ENCODE results near the gene EFCAB6. TPM values are rescaled to one million over a fixed set of nuclear protein-coding genes. Genes with fewer than 3 reads are reported as not detected.

The EFCAB6 gene
- total RNA-seq, 4 donors from 2014 or later, result 1.1 to 3.8 (median 2.7) TPM

- Histone ChIP-seq H3K9me3 (peaks cover 0 to 5% (median 0%) of the 10 kb centered on the region in 3 donors), H3K27me3 (peaks cover 8% of the 10 kb centered on the region), H3K27ac (no peak overlapping the region), H3K36me3 (peaks cover 0 to 13% of the 10 kb centered on the region in 2 donors), H3K4me3 (no peak overlapping the region), H3K4me1 (no peaks in the 10 kb centered on the region)
- ATAC-seq, result no peak
- TF ChIP-seq POLR2AphosphoS5 (IDR thresholded peaks at IDR 0.05), result no peak
- TF ChIP-seq POLR2A (IDR thresholded peaks at IDR 0.05), result no peak
- no peak for TF ChIP-seq CTCF (IDR thresholded peaks at IDR 0.05)
- TF ChIP-seq EP300 (IDR thresholded peaks at IDR 0.05), result no peak
- WGBS, 2 donors (ENCODE audit: low coverage in 1 of 2), result 33 to 40% methylated on average over 1 of the region's 4 CpGs
These were observed 280.5 kb downstream of the EFCAB6 start for GRCh38 chr22:43531651-43532050.

GRCh38 chr22:43530349-43531201 is 281.5 kb downstream of the EFCAB6 start:
- Histone ChIP-seq H3K27me3 (peaks cover 19% of the 10 kb centered on the region), H3K9me3 (peaks cover 0 to 3% (median 0%) of the 10 kb centered on the region in 3 donors), H3K4me3 (no peak overlapping the region), H3K27ac (no peak overlapping the region), H3K4me1 (no peaks in the 10 kb centered on the region), H3K36me3 (peaks cover 0 to 9% of the 10 kb centered on the region in 2 donors)
- ATAC-seq, result no peak
- WGBS, 2 donors (ENCODE audit: low coverage in 1 of 2), result 70 to 100% methylated on average over 1 to 2 of the region's 34 CpGs
- TF ChIP-seq POLR2A (IDR thresholded peaks at IDR 0.05), result no peak
- TF ChIP-seq POLR2AphosphoS5 (IDR thresholded peaks at IDR 0.05), result no peak
- no peak for TF ChIP-seq CTCF (IDR thresholded peaks at IDR 0.05)
- TF ChIP-seq EP300 (IDR thresholded peaks at IDR 0.05), result no peak

- 93 to 95% methylated on average over 2 to 7 of the region's 9 CpGs for WGBS, 2 donors (ENCODE audit: low coverage in 1 of 2)
- Histone ChIP-seq H3K27me3 (peaks cover 22% of the 10 kb centered on the region), H3K27ac (no peak overlapping the region), H3K36me3 (peaks cover 0 to 9% of the 10 kb centered on the region in 2 donors), H3K9me3 (peaks cover 0 to 3% (median 0%) of the 10 kb centered on the region in 3 donors), H3K4me3 (no peak overlapping the region), H3K4me1 (no peaks in the 10 kb centered on the region)
- TF ChIP-seq POLR2A (IDR thresholded peaks at IDR 0.05), result no peak
- TF ChIP-seq CTCF (IDR thresholded peaks at IDR 0.05), result no peak
- no peak for TF ChIP-seq EP300 (IDR thresholded peaks at IDR 0.05)
- no peak for TF ChIP-seq POLR2AphosphoS5 (IDR thresholded peaks at IDR 0.05)
- no peak for ATAC-seq
These were observed 282.2 kb downstream of the EFCAB6 start for GRCh38 chr22:43529934-43530333.

- Histone ChIP-seq H3K4me1 (no peaks in the 10 kb centered on the region), H3K4me3 (no peak overlapping the region), H3K27ac (no peak overlapping the region), H3K36me3 (peaks cover 0 to 9% of the 10 kb centered on the region in 2 donors), H3K27me3 (peaks cover 25% of the 10 kb centered on the region), H3K9me3 (peaks cover 0 to 3% (median 0%) of the 10 kb centered on the region in 3 donors)
- no peak for TF ChIP-seq POLR2AphosphoS5 (IDR thresholded peaks at IDR 0.05)
- TF ChIP-seq EP300 (IDR thresholded peaks at IDR 0.05), result no peak
- no peak for TF ChIP-seq POLR2A (IDR thresholded peaks at IDR 0.05)
- no peak for TF ChIP-seq CTCF (IDR thresholded peaks at IDR 0.05)
- no peak for ATAC-seq
- 100% methylated on average over 1 to 2 of the region's 2 CpGs for WGBS, 2 donors (ENCODE audit: low coverage in 1 of 2)
These were observed 282.6 kb downstream of the EFCAB6 start for GRCh38 chr22:43529461-43529860.

All from gastroesophageal sphincter (tissue), 4 donors.